ENCODE measurements around the gene SSR1.

- TF ChIP-seq EZH2phosphoT487 (conservative IDR thresholded peaks at IDR 0.05; ENCODE audit: low read length) = no peak
- TF ChIP-seq, protein P1, sequence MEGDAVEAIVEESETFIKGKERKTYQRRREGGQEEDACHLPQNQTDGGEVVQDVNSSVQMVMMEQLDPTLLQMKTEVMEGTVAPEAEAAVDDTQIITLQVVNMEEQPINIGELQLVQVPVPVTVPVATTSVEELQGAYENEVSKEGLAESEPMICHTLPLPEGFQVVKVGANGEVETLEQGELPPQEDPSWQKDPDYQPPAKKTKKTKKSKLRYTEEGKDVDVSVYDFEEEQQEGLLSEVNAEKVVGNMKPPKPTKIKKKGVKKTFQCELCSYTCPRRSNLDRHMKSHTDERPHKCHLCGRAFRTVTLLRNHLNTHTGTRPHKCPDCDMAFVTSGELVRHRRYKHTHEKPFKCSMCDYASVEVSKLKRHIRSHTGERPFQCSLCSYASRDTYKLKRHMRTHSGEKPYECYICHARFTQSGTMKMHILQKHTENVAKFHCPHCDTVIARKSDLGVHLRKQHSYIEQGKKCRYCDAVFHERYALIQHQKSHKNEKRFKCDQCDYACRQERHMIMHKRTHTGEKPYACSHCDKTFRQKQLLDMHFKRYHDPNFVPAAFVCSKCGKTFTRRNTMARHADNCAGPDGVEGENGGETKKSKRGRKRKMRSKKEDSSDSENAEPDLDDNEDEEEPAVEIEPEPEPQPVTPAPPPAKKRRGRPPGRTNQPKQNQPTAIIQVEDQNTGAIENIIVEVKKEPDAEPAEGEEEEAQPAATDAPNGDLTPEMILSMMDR (IDR thresholded peaks at IDR 0.05; ENCODE audit: insufficient read depth, low read length, poor library complexity, severe bottlenecking) = no peak
These were observed 84.2 kb downstream of the SSR1 start for GRCh38 chr6:7228662-7229375.

Measured in SU-DHL-6 (cell line).